Iris pigment epithelial cell (primary cell): ENCODE data around the gene ISLR2.

Experiments
- DNase-seq: peaks from one replicate; pipeline ENCODE4 v3.0.0-alpha.2; 2011; ENCODE audit warnings: low read depth

ISLR2 gene

GRCh38 chr15:74128785-74129585 is 1.4 kb upstream of the ISLR2 start:
- DNase-seq: no peak

- DNase-seq: no peak
These were observed 716 bp upstream of the ISLR2 start for GRCh38 chr15:74129586-74130154.

GRCh38 chr15:74130849-74131627 is 652 bp downstream of the ISLR2 start:
- DNase-seq: no peak

GRCh38 chr15:74131628-74132413 is 1.4 kb downstream of the ISLR2 start:
- DNase-seq: no peak

- no peak for DNase-seq
These were observed 2.6 kb downstream of the ISLR2 start for GRCh38 chr15:74132681-74133651.

- no peak for DNase-seq
These were observed 3.5 kb downstream of the ISLR2 start for GRCh38 chr15:74133694-74134386.

GRCh38 chr15:74134387-74135027 is 4.1 kb downstream of the ISLR2 start:
- no peak for DNase-seq

- DNase-seq: no peak
These were observed 4.7 kb downstream of the ISLR2 start for GRCh38 chr15:74135041-74135565.

- DNase-seq: no peak
These were observed 6.1 kb downstream of the ISLR2 start for GRCh38 chr15:74136540-74136813.

GRCh38 chr15:74136814-74137536 is 6.6 kb downstream of the ISLR2 start:
- DNase-seq: no peak

- no peak for DNase-seq
These were observed 7.1 kb downstream of the ISLR2 start for GRCh38 chr15:74137537-74137894.

GRCh38 chr15:74138642-74139041 is 8.3 kb downstream of the ISLR2 start:
- DNase-seq: no peak

GRCh38 chr15:74141591-74141990 is 11.2 kb downstream of the ISLR2 start:
- no peak for DNase-seq

GRCh38 chr15:74144153-74144775 is 13.9 kb downstream of the ISLR2 start:
- DNase-seq: no peak

GRCh38 chr15:74146277-74146800 is 16.0 kb downstream of the ISLR2 start:
- DNase-seq: no peak

- no peak for DNase-seq
These were observed 16.7 kb downstream of the ISLR2 start for GRCh38 chr15:74147051-74147450.

- DNase-seq: no peak
These were observed 25.5 kb downstream of the ISLR2 start for GRCh38 chr15:74155766-74156417.
